HG03103 (cell line): ENCODE data around the gene GALM.
A peak's percentile ranks its signal among the peaks of the same experiment; 100 is the strongest.
"Not testable (repeated sequence)": the region's sequence is repeated elsewhere in the genome, so short reads cannot be mapped to it uniquely, and the experiment has no call there.

Experiments used
- ATAC-seq: cut with Tn5 transposase; IDR thresholded peaks from one replicate; pipeline ENCODE4 v1.9.1; 2021; ENCODE audit warnings: low read depth; ENCODE audit not compliant: unreplicated experiment

Gene GALM

DNA sequence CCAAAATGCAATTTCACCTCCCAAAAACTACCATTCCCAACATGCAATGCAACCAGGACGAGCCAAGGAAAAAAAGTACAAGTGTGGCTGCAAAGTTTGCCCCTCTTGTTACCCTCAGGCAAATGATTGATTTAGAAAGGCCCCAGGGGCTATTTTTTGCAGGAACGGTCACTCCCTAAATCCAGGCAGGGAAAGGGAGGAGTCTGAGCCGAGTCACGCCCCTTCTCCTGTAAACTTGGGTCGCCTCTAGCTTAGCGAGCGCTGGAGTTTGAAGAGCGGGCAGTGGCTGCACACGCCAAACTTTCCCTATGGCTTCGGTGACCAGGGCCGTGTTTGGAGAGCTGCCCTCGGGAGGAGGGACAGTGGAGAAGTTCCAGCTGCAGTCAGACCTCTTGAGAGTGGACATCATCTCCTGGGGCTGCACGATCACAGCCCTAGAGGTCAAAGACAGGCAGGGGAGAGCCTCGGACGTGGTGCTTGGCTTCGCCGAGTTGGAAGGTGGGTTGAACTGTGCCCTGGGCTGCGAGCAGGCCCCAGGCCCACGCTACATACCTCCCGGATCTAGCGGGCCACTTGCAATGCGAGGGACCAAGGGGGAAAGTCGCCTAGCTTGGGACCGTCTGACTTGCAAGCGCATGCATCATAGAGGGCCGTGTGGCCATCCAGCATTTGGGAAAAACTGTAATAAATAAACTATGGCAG is at the start of gene GALM:
Gene GALM, plus strand, starts transcription at position 261 of the 702 bp plus-strand sequence. Its CDS starts 48 bp downstream, at position 309.
- no peak for ATAC-seq

DNA sequence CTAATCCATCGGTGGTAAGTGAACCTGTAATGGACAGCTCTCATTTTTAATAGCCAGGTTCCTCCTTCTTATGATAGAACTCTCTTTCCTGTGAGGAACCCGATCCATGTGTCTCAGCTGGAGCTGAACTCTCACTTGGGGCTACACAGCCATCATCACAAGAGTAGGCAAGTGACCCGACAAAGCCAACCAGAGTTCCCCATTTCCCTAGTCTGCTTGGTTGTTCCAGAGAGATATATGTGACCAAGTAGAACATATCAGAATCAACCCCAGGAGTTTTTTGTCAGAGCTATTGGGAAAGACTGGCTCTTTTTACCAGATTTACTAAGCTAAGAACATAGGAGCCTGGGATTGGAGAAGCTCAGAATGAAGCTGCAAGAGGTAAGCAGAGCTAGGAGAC is 48.6 kb upstream of the GALM start:
- ATAC-seq, result no peak

- no peak for ATAC-seq
These were observed 46.3 kb upstream of the GALM start for GRCh38 chr2:38619458-38620164.

GRCh38 chr2:38620282-38620977 is 45.5 kb upstream of the GALM start:
- ATAC-seq, result no peak

DNA sequence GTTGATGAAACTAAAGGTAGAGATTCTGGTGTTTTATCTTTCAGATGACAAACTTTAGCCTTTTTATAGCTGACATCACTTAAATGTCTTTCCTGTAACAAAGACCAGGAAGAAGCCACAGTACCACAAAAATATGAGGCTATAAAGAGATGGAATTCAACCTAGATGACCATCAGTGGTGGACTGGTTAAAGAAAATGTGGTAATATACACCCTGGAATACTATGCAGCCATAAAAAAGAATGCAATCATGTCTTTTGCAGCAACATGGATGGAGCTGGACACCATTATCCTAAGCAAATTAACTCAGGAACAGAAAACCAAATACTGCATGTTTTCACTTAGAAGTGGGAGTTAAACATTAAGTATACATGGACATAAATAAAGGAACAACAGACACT is 44.9 kb upstream of the GALM start:
- ATAC-seq, result no peak

DNA sequence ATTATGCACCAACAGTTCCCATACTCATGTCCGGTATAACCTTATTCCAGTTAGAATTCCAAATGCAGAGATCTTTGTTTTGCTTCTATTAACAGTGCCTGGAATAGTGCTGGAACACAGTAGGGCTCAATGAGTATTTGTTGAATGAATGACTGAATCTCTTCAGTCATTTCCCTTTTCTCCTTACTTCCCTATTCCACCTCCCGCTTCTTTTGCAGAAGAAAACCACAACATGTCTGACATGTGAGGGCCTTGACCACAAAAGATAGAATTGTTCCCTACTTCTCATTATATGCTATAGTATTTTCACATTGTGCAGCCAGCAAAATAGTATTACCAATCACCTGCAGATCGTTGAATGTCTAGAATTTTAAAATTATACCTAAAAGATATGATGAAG is 43.7 kb upstream of the GALM start:
- ATAC-seq, result no peak

- no peak for ATAC-seq
These were observed 39.4 kb upstream of the GALM start for GRCh38 chr2:38626326-38627035.

DNA sequence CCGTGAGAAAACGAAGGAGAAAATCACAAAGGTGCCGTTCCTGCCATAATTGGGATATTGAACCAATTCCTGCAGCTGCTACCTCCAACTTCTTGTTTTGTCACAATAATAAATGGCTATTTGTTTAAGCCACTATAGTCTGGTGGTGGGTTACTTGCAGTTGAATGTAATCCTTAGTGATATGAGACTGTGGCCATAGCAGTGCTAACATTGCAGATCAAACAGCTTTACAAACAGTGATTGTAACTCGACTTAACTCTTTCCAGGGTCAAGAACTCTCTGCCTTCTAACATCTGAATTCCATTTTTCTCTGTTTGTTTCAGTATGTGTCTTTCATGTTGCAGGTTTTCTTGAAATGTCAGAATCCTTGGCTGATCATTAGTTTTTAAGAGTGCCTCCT is 38.5 kb upstream of the GALM start:
- no peak for ATAC-seq

DNA sequence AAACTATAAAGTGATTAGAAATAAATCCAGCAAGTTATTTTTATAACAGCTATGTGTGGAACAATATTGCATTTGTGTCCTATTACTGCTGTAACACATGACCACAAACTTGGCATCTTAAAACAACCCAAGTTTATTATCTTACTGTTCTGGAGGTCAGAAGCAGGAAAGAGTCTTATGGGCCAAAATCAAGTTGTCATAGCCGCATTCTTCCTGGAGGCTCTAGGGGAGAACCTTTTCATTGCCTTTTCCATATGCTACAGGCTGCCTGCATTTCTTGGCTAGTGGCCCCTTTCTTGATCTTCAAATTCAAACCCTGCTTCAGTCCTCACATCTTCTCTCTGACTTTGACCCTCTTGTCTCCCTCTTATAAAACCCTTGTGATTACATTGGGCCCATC is 36.2 kb upstream of the GALM start:
- no peak for ATAC-seq

GRCh38 chr2:38631976-38632375 is 33.9 kb upstream of the GALM start:
- no peak for ATAC-seq

GRCh38 chr2:38632980-38633379 is 32.9 kb upstream of the GALM start:
- no peak for ATAC-seq

- no peak for ATAC-seq
These were observed 32.0 kb upstream of the GALM start for GRCh38 chr2:38633895-38634294.

DNA sequence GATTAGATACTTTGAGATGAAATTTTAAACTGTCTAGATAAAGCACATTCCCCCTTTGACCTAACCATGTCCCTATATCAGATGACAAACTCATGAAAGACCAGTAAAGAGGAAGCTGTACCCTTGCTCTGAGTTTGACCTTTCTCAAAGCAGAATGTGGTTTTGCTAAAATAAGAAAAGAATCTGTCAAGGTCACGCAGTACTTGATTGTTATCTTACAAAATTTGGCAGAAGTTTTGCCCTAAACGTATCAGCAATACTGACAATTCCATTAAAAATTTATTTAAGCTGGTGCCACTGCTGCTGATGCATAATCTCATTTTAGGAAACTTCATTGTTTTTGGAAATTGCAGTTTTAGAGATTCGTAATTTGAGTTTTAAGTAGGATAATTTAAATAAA is 31.2 kb upstream of the GALM start:
- peak; percentile 84 for ATAC-seq

DNA sequence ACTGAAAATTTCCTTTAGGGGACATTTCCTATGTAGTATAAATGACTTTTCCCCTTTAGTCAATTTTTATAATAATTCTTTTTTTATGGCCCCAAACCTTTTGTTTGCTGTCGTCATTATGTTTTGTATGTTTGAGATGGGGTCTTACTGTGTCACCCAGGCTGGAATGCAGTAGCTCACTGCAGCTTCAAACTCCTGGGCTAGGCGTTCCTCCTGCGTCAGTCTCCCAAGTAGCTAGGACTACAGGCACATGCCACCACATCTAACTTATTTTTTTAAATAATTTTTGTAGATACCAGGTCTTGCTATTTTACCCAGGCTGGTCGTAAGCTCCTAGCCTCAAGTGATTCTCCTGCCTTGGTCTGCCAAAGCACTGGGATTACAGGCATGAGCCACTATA is 30.8 kb upstream of the GALM start:
- ATAC-seq, result no peak

DNA sequence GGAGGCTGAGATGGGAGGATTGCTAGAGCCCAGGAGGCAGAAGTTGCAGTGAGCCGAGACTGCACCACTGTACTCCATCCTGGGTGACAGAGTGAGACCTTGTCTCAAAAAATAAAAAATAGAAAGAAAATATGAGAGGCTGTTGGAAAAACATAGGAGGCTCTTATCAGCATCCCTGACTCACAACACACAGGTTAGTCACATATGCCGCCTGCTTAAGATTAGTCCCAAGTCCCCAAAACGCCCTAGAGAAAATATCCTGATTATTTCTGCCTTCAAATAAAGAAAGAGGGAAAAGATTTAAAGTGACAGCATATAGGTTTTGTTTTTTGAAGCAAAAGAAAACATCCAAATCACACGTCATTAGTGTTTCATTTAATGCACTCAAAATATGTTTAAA is 29.8 kb upstream of the GALM start:
- no peak for ATAC-seq

GRCh38 chr2:38642373-38643017 is 23.4 kb upstream of the GALM start:
- not testable (repeated sequence) for ATAC-seq

- ATAC-seq, result no peak
These were observed 22.8 kb upstream of the GALM start for GRCh38 chr2:38643021-38643671.

DNA sequence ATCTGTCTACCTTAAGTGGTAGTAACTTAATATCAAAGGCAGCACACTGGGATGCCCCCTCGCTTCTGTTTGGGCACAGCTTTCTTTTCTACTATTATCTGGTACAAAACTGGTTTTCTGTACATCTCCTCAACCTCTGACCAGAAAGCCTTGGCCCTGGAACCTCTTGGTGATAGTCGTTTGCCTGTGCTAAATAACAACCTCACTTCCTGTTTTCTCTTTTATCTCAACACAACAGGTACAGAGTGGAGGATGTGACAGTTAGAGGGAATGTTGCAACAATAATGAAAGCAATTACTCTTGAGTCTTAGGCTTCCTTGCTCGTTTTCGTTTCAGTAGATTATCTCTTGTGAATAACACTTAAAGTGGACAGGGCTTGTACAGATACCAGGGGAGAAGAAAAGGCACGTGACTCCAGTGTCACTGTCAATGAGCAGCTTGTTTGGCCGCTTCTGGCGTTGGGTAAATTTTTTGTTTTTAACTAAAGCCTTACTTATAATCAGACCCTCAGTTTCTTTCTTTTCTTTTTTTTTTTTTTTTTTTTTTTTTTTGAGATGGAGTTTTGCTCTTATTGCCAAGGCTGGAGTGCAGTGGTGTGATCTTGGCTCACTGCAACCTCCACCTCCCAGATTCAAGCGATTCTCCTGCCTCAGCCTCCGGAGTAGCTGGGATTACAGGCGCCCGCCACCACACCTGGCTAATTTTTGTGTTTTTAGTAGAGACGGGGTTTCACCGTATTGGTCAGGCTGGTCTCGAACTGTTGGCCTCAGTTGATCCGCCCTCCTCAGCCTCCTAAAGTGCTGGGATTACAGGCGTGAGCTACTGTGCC is 22.0 kb upstream of the GALM start:
- not testable (repeated sequence) for ATAC-seq

GRCh38 chr2:38648107-38648761 is 17.7 kb upstream of the GALM start:
- ATAC-seq, result no peak
